ENCODE measurements around the gene ARL14EPL. TPM values are rescaled to one million over a fixed set of nuclear protein-coding genes. Genes with fewer than 3 reads are reported as not detected.

Gene ARL14EPL
- total RNA-seq, 1 donor from 2014 or later = not detected

DNA sequence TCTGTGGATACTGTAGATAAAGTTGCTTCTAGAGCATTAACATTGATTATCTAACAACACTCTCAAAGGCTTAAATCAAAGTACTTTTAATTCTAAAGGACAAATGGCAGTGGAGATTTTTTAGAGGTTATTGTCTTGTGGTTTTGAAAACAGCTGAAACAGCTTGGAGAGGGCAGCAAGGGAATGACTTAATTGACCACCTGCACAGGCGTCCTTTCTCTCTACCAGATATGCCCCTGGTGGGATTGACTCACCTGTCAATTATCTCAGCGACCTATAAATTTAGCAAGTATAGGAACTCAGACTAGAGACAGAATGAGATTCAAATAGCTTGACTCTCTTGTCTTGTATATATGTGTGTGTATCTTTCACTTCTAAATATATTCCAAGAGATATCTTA, 13.5 kb downstream of the ARL14EPL start:
- H3K4me1 ChIP-seq (ENCODE audit: control insufficient read depth in 3 of 3, insufficient read depth in 3 of 3, low read length in 3 of 3) = no peaks in the 10 kb centered on the region
- H3K36me3 ChIP-seq (ENCODE audit: control insufficient read depth in 3 of 3, insufficient read depth in 3 of 3, low read length in 3 of 3) = no peaks in the 10 kb centered on the region
- H3K9me3 ChIP-seq (ENCODE audit: control insufficient read depth in 3 of 3, low read length in 3 of 3) = no peaks in the 10 kb centered on the region
- no peak overlapping the region for H3K9ac ChIP-seq (ENCODE audit: low read depth in 1 of 3, low read length in 3 of 3)
- H3K27me3 ChIP-seq (ENCODE audit: control insufficient read depth in 3 of 3, insufficient read depth in 3 of 3, low read length in 3 of 3) = peaks cover 0 to 3% (median 0%) of the 10 kb centered on the region in 3 donors
- no peak overlapping the region for H3K4me3 ChIP-seq (ENCODE audit: low read length in 3 of 3)
- no peak overlapping the region for H3K27ac ChIP-seq (ENCODE audit: low read depth, low read length)

DNA sequence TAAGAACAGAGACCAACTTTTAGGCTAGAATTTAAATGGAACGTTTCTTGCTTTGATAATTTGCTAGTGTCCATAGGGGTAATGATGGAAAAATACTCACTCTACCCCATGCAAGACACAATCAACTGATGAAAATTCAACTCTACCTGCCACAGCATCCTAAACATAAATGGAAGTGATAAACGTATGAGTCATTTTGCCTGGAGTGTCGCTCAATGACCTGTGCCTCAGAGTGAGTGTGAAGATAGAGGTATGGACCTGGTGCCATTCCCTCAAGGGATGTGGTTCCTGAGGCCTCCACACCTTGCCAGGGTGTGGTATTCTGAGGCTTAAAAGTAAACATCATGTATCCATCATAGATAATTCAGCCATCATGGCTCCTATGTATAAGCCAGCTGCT, 14.0 kb downstream of the ARL14EPL start:
- H3K27ac ChIP-seq (ENCODE audit: low read depth, low read length) = no peak overlapping the region
- no peaks in the 10 kb centered on the region for H3K4me1 ChIP-seq (ENCODE audit: control insufficient read depth in 3 of 3, insufficient read depth in 3 of 3, low read length in 3 of 3)
- H3K9ac ChIP-seq (ENCODE audit: low read depth in 1 of 3, low read length in 3 of 3) = no peak overlapping the region
- no peak overlapping the region for H3K4me3 ChIP-seq (ENCODE audit: low read length in 3 of 3)
- no peaks in the 10 kb centered on the region for H3K9me3 ChIP-seq (ENCODE audit: control insufficient read depth in 3 of 3, low read length in 3 of 3)
- H3K27me3 ChIP-seq (ENCODE audit: control insufficient read depth in 3 of 3, insufficient read depth in 3 of 3, low read length in 3 of 3) = peaks cover 0 to 3% (median 0%) of the 10 kb centered on the region in 3 donors
- H3K36me3 ChIP-seq (ENCODE audit: control insufficient read depth in 3 of 3, insufficient read depth in 3 of 3, low read length in 3 of 3) = no peaks in the 10 kb centered on the region

DNA sequence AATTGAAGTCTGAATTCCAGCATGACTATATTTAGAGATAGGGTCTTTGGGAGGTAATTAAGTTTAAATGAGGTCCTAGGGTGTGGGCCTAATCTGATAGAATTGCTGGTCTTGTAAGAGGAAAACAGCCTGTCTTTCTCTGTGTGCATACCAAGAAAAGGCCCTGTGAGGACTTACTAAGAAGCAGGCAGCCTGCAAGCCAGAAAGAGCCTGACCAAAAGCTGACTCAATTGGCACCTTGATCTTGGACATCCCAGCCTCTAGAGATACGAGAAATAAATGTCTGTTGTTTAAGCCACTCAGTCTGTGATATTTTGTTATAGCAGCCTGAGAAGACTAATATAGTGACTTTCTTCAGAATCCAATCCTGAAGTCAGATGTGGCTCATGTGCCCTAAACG, 14.6 kb downstream of the ARL14EPL start:
- Histone ChIP-seq H3K9me3 (ENCODE audit: control insufficient read depth in 3 of 3, low read length in 3 of 3) (no peaks in the 10 kb centered on the region), H3K36me3 (ENCODE audit: control insufficient read depth in 3 of 3, insufficient read depth in 3 of 3, low read length in 3 of 3) (no peaks in the 10 kb centered on the region), H3K4me3 (ENCODE audit: low read length in 3 of 3) (no peak overlapping the region), H3K27me3 (ENCODE audit: control insufficient read depth in 3 of 3, insufficient read depth in 3 of 3, low read length in 3 of 3) (peaks cover 0 to 3% (median 0%) of the 10 kb centered on the region in 3 donors), H3K4me1 (ENCODE audit: control insufficient read depth in 3 of 3, insufficient read depth in 3 of 3, low read length in 3 of 3) (no peaks in the 10 kb centered on the region), H3K27ac (ENCODE audit: low read depth, low read length) (no peak overlapping the region), H3K9ac (ENCODE audit: low read depth in 1 of 3, low read length in 3 of 3) (no peak overlapping the region)

- Histone ChIP-seq H3K27ac (ENCODE audit: low read depth, low read length) (no peak overlapping the region), H3K9me3 (ENCODE audit: control insufficient read depth in 3 of 3, low read length in 3 of 3) (no peaks in the 10 kb centered on the region), H3K9ac (ENCODE audit: low read depth in 1 of 3, low read length in 3 of 3) (no peak overlapping the region), H3K27me3 (ENCODE audit: control insufficient read depth in 3 of 3, insufficient read depth in 3 of 3, low read length in 3 of 3) (peaks cover 0 to 4% (median 0%) of the 10 kb centered on the region in 3 donors), H3K4me1 (ENCODE audit: control insufficient read depth in 3 of 3, insufficient read depth in 3 of 3, low read length in 3 of 3) (no peaks in the 10 kb centered on the region), H3K36me3 (ENCODE audit: control insufficient read depth in 3 of 3, insufficient read depth in 3 of 3, low read length in 3 of 3) (no peaks in the 10 kb centered on the region), H3K4me3 (ENCODE audit: low read length in 3 of 3) (no peak overlapping the region)
Observed at GRCh38 chr5:116058346-116058936, 26.2 kb downstream of the ARL14EPL start.

DNA sequence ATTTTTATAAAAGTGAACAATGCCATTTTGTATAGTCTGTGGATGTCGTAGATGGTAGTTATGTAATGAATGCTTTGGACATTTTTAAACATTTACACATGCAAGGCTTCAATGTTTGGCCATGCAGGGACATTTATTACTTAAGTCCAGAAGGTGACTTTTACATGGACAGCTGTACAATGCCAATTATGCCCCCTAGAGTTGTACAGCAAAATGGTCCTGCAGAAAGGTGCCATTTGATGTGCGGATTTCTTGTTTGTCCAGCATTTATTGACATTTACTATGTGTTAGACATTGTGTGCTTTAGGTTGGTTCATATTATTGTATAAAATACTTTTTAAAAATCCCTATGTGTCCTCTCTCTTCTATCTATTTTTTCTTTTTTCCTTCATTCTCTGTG, 30.1 kb downstream of the ARL14EPL start:
- Histone ChIP-seq H3K4me1 (ENCODE audit: control insufficient read depth in 3 of 3, insufficient read depth in 3 of 3, low read length in 3 of 3) (no peaks in the 10 kb centered on the region), H3K27ac (ENCODE audit: low read depth, low read length) (no peak overlapping the region), H3K9me3 (ENCODE audit: control insufficient read depth in 3 of 3, low read length in 3 of 3) (no peaks in the 10 kb centered on the region), H3K36me3 (ENCODE audit: control insufficient read depth in 3 of 3, insufficient read depth in 3 of 3, low read length in 3 of 3) (no peaks in the 10 kb centered on the region), H3K9ac (ENCODE audit: low read depth in 1 of 3, low read length in 3 of 3) (no peak overlapping the region), H3K27me3 (ENCODE audit: control insufficient read depth in 3 of 3, insufficient read depth in 3 of 3, low read length in 3 of 3) (peaks cover 0 to 4% (median 0%) of the 10 kb centered on the region in 3 donors), H3K4me3 (ENCODE audit: low read length in 3 of 3) (no peak overlapping the region)

DNA sequence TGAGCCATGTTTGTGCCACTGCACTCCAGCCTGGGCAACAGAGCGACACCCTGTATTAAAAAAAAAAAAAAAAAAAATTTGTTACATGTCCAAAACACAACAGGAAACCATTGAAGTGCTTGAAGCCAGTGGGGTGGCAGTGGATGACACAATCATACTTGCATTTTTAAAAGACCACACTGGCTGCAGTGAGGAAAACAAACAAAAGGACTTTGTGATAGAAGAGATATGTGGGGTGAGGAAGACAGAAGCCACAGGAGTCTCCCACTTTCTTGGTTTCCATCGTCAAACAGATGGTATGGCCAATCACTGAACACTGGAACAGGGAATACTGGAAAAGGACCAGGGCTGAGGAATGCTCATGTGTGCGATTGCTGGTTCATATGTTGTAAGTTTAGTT, 31.7 kb downstream of the ARL14EPL start:
- no peaks in the 10 kb centered on the region for H3K9me3 ChIP-seq (ENCODE audit: control insufficient read depth in 3 of 3, low read length in 3 of 3)
- no peak overlapping the region for H3K9ac ChIP-seq (ENCODE audit: low read depth in 1 of 3, low read length in 3 of 3)
- no peak overlapping the region for H3K27ac ChIP-seq (ENCODE audit: low read depth, low read length)
- H3K36me3 ChIP-seq (ENCODE audit: control insufficient read depth in 3 of 3, insufficient read depth in 3 of 3, low read length in 3 of 3) = no peaks in the 10 kb centered on the region
- no peak overlapping the region for H3K4me3 ChIP-seq (ENCODE audit: low read length in 3 of 3)
- H3K4me1 ChIP-seq (ENCODE audit: control insufficient read depth in 3 of 3, insufficient read depth in 3 of 3, low read length in 3 of 3) = no peaks in the 10 kb centered on the region
- H3K27me3 ChIP-seq (ENCODE audit: control insufficient read depth in 3 of 3, insufficient read depth in 3 of 3, low read length in 3 of 3) = peaks cover 0 to 4% (median 0%) of the 10 kb centered on the region in 3 donors

DNA sequence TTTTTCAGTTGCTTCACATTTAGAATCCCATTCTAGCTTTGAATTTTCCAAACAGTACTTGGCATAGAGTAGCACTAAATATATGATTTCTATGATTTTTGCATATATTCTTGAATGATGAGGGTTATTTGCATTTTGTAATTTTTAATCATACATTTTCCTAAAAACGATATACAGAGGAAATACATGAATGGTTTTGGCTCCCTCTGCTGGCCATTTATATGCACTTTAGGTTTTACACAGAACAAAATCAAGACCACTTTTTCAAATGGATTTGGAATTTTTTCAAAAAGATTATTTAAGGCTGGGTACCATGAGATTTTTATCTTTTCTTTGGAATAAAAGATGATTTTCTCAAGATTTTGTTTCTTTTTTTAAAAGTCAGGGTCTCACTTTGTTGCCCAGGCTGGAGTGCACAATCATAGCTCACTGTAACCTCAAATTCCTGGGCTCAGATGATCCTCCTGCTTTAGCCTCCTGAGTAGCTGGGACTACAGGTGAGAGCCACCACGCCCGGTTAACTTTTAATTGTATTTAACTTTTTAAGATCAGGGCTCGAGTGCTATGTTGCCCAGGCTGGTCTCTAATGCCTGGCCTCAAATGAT, 35.9 kb downstream of the ARL14EPL start:
- Histone ChIP-seq H3K27ac (ENCODE audit: low read depth, low read length) (no peak overlapping the region), H3K27me3 (ENCODE audit: control insufficient read depth in 3 of 3, insufficient read depth in 3 of 3, low read length in 3 of 3) (no peaks in the 10 kb centered on the region), H3K4me1 (ENCODE audit: control insufficient read depth in 3 of 3, insufficient read depth in 3 of 3, low read length in 3 of 3) (no peaks in the 10 kb centered on the region), H3K9ac (ENCODE audit: low read depth in 1 of 3, low read length in 3 of 3) (no peak overlapping the region), H3K4me3 (ENCODE audit: low read length in 3 of 3) (no peak overlapping the region), H3K36me3 (ENCODE audit: control insufficient read depth in 3 of 3, insufficient read depth in 3 of 3, low read length in 3 of 3) (no peaks in the 10 kb centered on the region), H3K9me3 (ENCODE audit: control insufficient read depth in 3 of 3, low read length in 3 of 3) (no peaks in the 10 kb centered on the region)

- no peaks in the 10 kb centered on the region for H3K4me1 ChIP-seq (ENCODE audit: control insufficient read depth in 3 of 3, insufficient read depth in 3 of 3, low read length in 3 of 3)
- no peak overlapping the region for H3K4me3 ChIP-seq (ENCODE audit: low read length in 3 of 3)
- no peaks in the 10 kb centered on the region for H3K27me3 ChIP-seq (ENCODE audit: control insufficient read depth in 3 of 3, insufficient read depth in 3 of 3, low read length in 3 of 3)
- H3K36me3 ChIP-seq (ENCODE audit: control insufficient read depth in 3 of 3, insufficient read depth in 3 of 3, low read length in 3 of 3) = no peaks in the 10 kb centered on the region
- H3K27ac ChIP-seq (ENCODE audit: low read depth, low read length) = no peak overlapping the region
- no peaks in the 10 kb centered on the region for H3K9me3 ChIP-seq (ENCODE audit: control insufficient read depth in 3 of 3, low read length in 3 of 3)
- H3K9ac ChIP-seq (ENCODE audit: low read depth in 1 of 3, low read length in 3 of 3) = no peak overlapping the region
Observed at GRCh38 chr5:116071211-116071610, 38.9 kb downstream of the ARL14EPL start.

DNA sequence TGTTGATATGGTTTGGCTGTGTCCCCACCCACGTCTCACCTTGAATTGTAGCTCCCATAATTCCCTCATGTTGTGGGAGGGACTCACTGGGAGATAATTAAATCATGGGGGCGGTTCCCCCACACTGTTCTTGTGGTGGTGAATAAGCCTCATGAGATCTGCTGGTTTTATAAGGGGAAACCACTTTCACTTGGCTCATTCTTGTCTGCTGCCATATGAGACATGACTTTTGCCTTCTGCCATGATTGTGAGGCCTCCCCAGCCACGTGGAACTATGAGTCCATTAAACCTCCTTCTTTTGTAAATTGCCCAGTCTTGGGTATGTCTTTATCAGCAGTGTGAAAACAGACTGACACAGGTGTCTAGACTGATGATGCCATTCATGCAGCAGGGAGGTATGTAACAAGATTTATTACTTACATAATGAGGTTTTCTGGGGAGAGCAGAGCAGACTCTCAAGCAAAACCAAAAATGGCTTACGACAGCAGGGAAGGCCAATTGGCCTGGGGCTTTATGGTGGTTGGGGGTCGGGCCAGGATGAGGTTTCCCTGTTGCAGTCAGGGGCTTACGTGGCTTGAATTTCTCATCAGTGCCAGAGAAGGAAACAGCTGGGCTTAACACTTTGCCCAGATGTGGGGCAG, 43.0 kb downstream of the ARL14EPL start:
- Histone ChIP-seq H3K4me1 (ENCODE audit: control insufficient read depth in 3 of 3, insufficient read depth in 3 of 3, low read length in 3 of 3) (no peaks in the 10 kb centered on the region), H3K36me3 (ENCODE audit: control insufficient read depth in 3 of 3, insufficient read depth in 3 of 3, low read length in 3 of 3) (no peaks in the 10 kb centered on the region), H3K27ac (ENCODE audit: low read depth, low read length) (no peak overlapping the region), H3K4me3 (ENCODE audit: low read length in 3 of 3) (no peak overlapping the region), H3K9me3 (ENCODE audit: control insufficient read depth in 3 of 3, low read length in 3 of 3) (no peaks in the 10 kb centered on the region), H3K9ac (ENCODE audit: low read depth in 1 of 3, low read length in 3 of 3) (no peak overlapping the region), H3K27me3 (ENCODE audit: control insufficient read depth in 3 of 3, insufficient read depth in 3 of 3, low read length in 3 of 3) (no peaks in the 10 kb centered on the region)

DNA sequence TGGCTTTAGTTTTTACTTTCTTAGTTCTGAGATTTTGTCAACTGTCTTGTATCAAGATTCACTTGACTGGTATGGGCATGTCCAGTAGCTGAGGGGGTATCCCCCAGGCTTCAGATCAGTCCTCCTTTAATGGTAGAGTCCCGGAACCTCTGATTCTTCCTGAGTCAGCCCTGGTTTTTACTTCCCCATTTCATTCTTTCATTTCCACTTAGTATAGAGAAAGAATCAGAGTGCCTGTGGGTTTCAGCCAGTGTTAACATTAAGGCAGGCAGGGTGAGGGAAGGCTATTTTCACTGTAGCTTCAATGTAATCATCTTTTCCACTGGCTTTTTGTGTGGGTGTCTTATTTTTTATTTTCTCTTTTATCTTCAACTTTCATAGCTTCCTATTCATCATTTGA, 44.2 kb downstream of the ARL14EPL start:
- Histone ChIP-seq H3K4me3 (ENCODE audit: low read length in 3 of 3) (no peak overlapping the region), H3K9ac (ENCODE audit: low read depth in 1 of 3, low read length in 3 of 3) (no peak overlapping the region), H3K27ac (ENCODE audit: low read depth, low read length) (no peak overlapping the region), H3K9me3 (ENCODE audit: control insufficient read depth in 3 of 3, low read length in 3 of 3) (no peaks in the 10 kb centered on the region), H3K36me3 (ENCODE audit: control insufficient read depth in 3 of 3, insufficient read depth in 3 of 3, low read length in 3 of 3) (no peaks in the 10 kb centered on the region), H3K4me1 (ENCODE audit: control insufficient read depth in 3 of 3, insufficient read depth in 3 of 3, low read length in 3 of 3) (no peaks in the 10 kb centered on the region), H3K27me3 (ENCODE audit: control insufficient read depth in 3 of 3, insufficient read depth in 3 of 3, low read length in 3 of 3) (no peaks in the 10 kb centered on the region)

All from skeletal muscle tissue (tissue), 4 donors.